Stimulated activated CD4-positive, alpha-beta T cell treated with anti-CD3 and anti-CD28 coated beads, Interleukin-4, amount 100 ng/mL, for 1 hour (primary cell): Measurements from ENCODE around the gene C19orf85.
A peak's percentile ranks its signal among the peaks of the same experiment; 100 is the strongest.

Experiments used
- DNase-seq: peaks from one replicate; pipeline ENCODE4 v3.0.0-alpha.2; 2020

The C19orf85 gene

GRCh38 chr19:55474269-55475265 is 10.0 kb upstream of the C19orf85 start:
- DNase-seq = no peak

GRCh38 chr19:55473225-55474012 is 8.9 kb upstream of the C19orf85 start:
- DNase-seq = no peak

GRCh38 chr19:55472463-55472862 is 7.9 kb upstream of the C19orf85 start:
- DNase-seq = no peak

- no peak for DNase-seq
Measured at GRCh38 chr19:55471266-55471665, 6.7 kb upstream of the C19orf85 start.

GRCh38 chr19:55468054-55468393 is 3.5 kb upstream of the C19orf85 start:
- DNase-seq = no peak

- peak; percentile 72 for DNase-seq
Measured at GRCh38 chr19:55467236-55468053, 2.9 kb upstream of the C19orf85 start.

- no peak for DNase-seq
Measured at GRCh38 chr19:55466241-55466614, 1.7 kb upstream of the C19orf85 start.

- no peak for DNase-seq
Measured at GRCh38 chr19:55465460-55466240, 1.1 kb upstream of the C19orf85 start.

GRCh38 chr19:55464039-55464661 is 401 bp downstream of the C19orf85 start:
- no peak for DNase-seq

- DNase-seq = no peak
Measured at GRCh38 chr19:55463583-55464031, 944 bp downstream of the C19orf85 start.

- no peak for DNase-seq
Measured at GRCh38 chr19:55462722-55463121, 1.8 kb downstream of the C19orf85 start.

- DNase-seq = no peak
Measured at GRCh38 chr19:55461974-55462626, 2.5 kb downstream of the C19orf85 start.

GRCh38 chr19:55461259-55461973 is 3.1 kb downstream of the C19orf85 start, which contains the start of gene ISOC2:
ISOC2 (minus strand) TSS chr19:55461642; CDS start chr19:55456486, 5,156 bp downstream.
- DNase-seq = peak; percentile 100

- DNase-seq = peak; percentile 43
Measured at GRCh38 chr19:55460670-55461258, 3.8 kb downstream of the C19orf85 start.

GRCh38 chr19:55459950-55460657 is 4.4 kb downstream of the C19orf85 start:
- no peak for DNase-seq

- no peak for DNase-seq
Measured at GRCh38 chr19:55459551-55459949, 5.0 kb downstream of the C19orf85 start.

- DNase-seq = no peak
Measured at GRCh38 chr19:55457683-55458457, 6.7 kb downstream of the C19orf85 start.

GRCh38 chr19:55456347-55456746 is 8.2 kb downstream of the C19orf85 start:
- no peak for DNase-seq
